Caco-2 (cell line): ENCODE data around the gene CRP. TPM values are rescaled to one million over a fixed set of nuclear protein-coding genes. Genes with fewer than 3 reads are reported as not detected.

Experiments used
- BruUV-seq: library from RNA; stranded (reverse); fragments of 400-500 nt; replicated peaks from 2 replicates; lab custom pipeline; 2021; lab: Mats Ljungman, UMichigan
- CTCF ChIA-PET: fragments of 300-600 bp; sonication (Branson Sonifier 250); formaldehyde crosslinking; loops from one replicate; lab custom pipeline; 2022; ENCODE audit warnings: antibody characterized with exemption; lab: Charles Lee
- POLR2A ChIA-PET: fragments of 300-600 bp; sonication (Branson Sonifier 250); formaldehyde crosslinking; loops from one replicate; lab custom pipeline; 2022; ENCODE audit warnings: antibody characterized with exemption; lab: Charles Lee
- DNase-seq, 2 experiments: peaks; one replicate each; pipeline versions ENCODE4 v3.0.0 to v3.0.0-alpha.2; 2020 to 2022
- H3K27me3 ChIP-seq: replicated peaks from 2 replicates; pipeline ENCODE4 v1.6.0; 2011; ENCODE audit warnings: low read length; ENCODE audit not compliant: control insufficient read depth, insufficient read depth
- H3K36me3 ChIP-seq: 2 replicates; pipeline ENCODE4 v1.5.1; 2011; ENCODE audit warnings: low read length; ENCODE audit not compliant: control insufficient read depth, insufficient read depth
- H3K4me1 ChIP-seq: fragments of 250-450 bp; sonication (Bioruptor Pico); 2 replicates; pipeline ENCODE4 v1.5.1; 2020; ENCODE audit warnings: mild to moderate bottlenecking
- H3K4me3 ChIP-seq: 2 replicates; pipeline ENCODE4 v1.5.1; 2011; ENCODE audit warnings: low read depth, mild to moderate bottlenecking, control low read depth, low read length
- H3K9me3 ChIP-seq: fragments of 250-450 bp; sonication (Bioruptor Pico); 2 replicates; pipeline ENCODE4 v1.5.1; 2020; ENCODE audit warnings: mild to moderate bottlenecking, moderate library complexity
- H3K27ac Mint-ChIP-seq: one replicate; pipeline ENCODE4 v1.8.0; 2022; ENCODE audit warnings: mixed read lengths; ENCODE audit not compliant: unreplicated experiment
- H3K27me3 Mint-ChIP-seq: one replicate; pipeline ENCODE4 v1.8.0; 2022; ENCODE audit warnings: mixed read lengths; ENCODE audit not compliant: insufficient read depth, unreplicated experiment
- H3K36me3 Mint-ChIP-seq: one replicate; pipeline ENCODE4 v1.8.0; 2022; ENCODE audit warnings: mild to moderate bottlenecking, mixed read lengths; ENCODE audit not compliant: insufficient read depth, unreplicated experiment
- H3K4me1 Mint-ChIP-seq: one replicate; pipeline ENCODE4 v1.8.0; 2022; ENCODE audit warnings: low read depth, mixed read lengths; ENCODE audit not compliant: unreplicated experiment
- H3K4me3 Mint-ChIP-seq: one replicate; pipeline ENCODE4 v1.8.0; 2022; ENCODE audit warnings: mild to moderate bottlenecking, moderate library complexity, mixed read lengths; ENCODE audit not compliant: unreplicated experiment
- H3K9me3 Mint-ChIP-seq: one replicate; pipeline ENCODE4 v1.8.0; 2022; ENCODE audit warnings: mixed read lengths; ENCODE audit not compliant: unreplicated experiment
- CTCF ChIP-seq, 2 experiments: fragments of 200-600 bp in 1 of 2; IDR thresholded peaks; 1 replicate in 1 of 2; 2 replicates in 1 of 2; pipeline versions ENCODE4 v1.5.1 to v1.8.0; 2011 to 2022; ENCODE audit warnings: antibody characterized with exemption in 1 of 2, control low read depth in 1 of 2, inconsistent platforms in 1 of 2, low read depth in 1 of 2, low read length in 1 of 2, mild to moderate bottlenecking in 1 of 2, moderate library complexity in 1 of 2; ENCODE audit not compliant: insufficient read depth in 1 of 2, severe bottlenecking in 1 of 2, unreplicated experiment in 1 of 2
- intact Hi-C: fragments of 100-400 bp; cut with micrococcal nuclease; formaldehyde crosslinking; loops from one replicate; pipeline ENCODE4 v1.10.0; 2022; ENCODE audit not compliant: unreplicated experiment
- total RNA-seq: library from RNA; stranded (reverse); gene quantifications from 2 replicates; pipeline ENCODE4 v1.2.3, GENCODE V29; 2022

Gene CRP
- total RNA-seq, 1 experiment from 2014 or later: not detected

GRCh38 chr1:159751031-159751430 lies 36.6 kb upstream of the CRP start:
- Histone ChIP-seq H3K9me3 (no peaks in the 10 kb centered on the region), H3K36me3 (no peaks in the 10 kb centered on the region), H3K4me1 (no peaks in the 10 kb centered on the region), H3K27me3 (no peaks in the 10 kb centered on the region), H3K4me3 (no peak overlapping the region)
- H3K4me3 Mint-ChIP-seq: no peak overlapping the region
- POLR2A ChIA-PET: no interaction called here
- peaks cover 3% of the 10 kb centered on the region for H3K27me3 Mint-ChIP-seq
- H3K9me3 Mint-ChIP-seq: no peaks in the 10 kb centered on the region
- BruUV-seq: no TSS peak
- CTCF ChIA-PET: no interaction called here
- intact Hi-C loops: no loop called here
- H3K4me1 Mint-ChIP-seq: no peaks in the 10 kb centered on the region
- H3K36me3 Mint-ChIP-seq: no peaks in the 10 kb centered on the region
- no peak overlapping the region for H3K27ac Mint-ChIP-seq
- TF ChIP-seq CTCF (IDR thresholded peaks at IDR 0.05; ENCODE audit: insufficient read depth in 1 of 2, low read depth in 1 of 2, low read length in 1 of 2, severe bottlenecking in 1 of 2, unreplicated experiment in 1 of 2): no peak
- DNase-seq: no peak

DNA sequence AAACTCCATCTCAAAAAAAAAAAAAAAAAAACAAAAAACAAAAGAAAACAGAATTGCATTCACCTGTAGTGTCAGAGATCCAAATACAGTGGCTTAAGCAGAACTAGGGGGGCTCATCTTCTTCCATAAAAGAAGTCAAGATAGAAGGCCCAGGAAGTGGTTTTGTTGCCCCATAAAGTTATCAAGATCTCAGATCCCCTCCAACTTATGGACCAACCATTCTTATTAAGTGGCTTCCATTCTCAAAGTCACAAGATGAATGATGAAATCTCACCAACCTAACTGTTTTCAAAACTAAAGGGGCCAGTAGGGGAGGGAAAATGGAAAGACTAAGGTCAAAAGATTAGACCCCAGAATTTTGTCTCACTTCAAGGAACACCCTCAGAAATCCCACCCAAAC lies 36.2 kb upstream of the CRP start:
- no peaks in the 10 kb centered on the region for H3K9me3 Mint-ChIP-seq
- H3K4me1 Mint-ChIP-seq: no peaks in the 10 kb centered on the region
- no TSS peak for BruUV-seq
- no peaks in the 10 kb centered on the region for H3K27me3 ChIP-seq
- ChIA-PET POLR2A (no interaction called here), CTCF (no interaction called here)
- DNase-seq: no peak
- no peaks in the 10 kb centered on the region for H3K9me3 ChIP-seq
- H3K4me3 ChIP-seq: no peak overlapping the region
- H3K36me3 Mint-ChIP-seq: no peaks in the 10 kb centered on the region
- intact Hi-C loops: no loop called here
- H3K36me3 ChIP-seq: no peaks in the 10 kb centered on the region
- peaks cover 3% of the 10 kb centered on the region for H3K27me3 Mint-ChIP-seq
- TF ChIP-seq CTCF (IDR thresholded peaks at IDR 0.05; ENCODE audit: insufficient read depth in 1 of 2, low read depth in 1 of 2, low read length in 1 of 2, severe bottlenecking in 1 of 2, unreplicated experiment in 1 of 2): no peak
- H3K27ac Mint-ChIP-seq: no peak overlapping the region
- no peaks in the 10 kb centered on the region for H3K4me1 ChIP-seq
- H3K4me3 Mint-ChIP-seq: no peak overlapping the region

- TF ChIP-seq CTCF (IDR thresholded peaks at IDR 0.05; ENCODE audit: insufficient read depth in 1 of 2, low read depth in 1 of 2, low read length in 1 of 2, severe bottlenecking in 1 of 2, unreplicated experiment in 1 of 2): no peak
- H3K9me3 Mint-ChIP-seq: no peaks in the 10 kb centered on the region
- H3K4me3 Mint-ChIP-seq: no peak overlapping the region
- Histone ChIP-seq H3K4me1 (no peaks in the 10 kb centered on the region), H3K36me3 (no peaks in the 10 kb centered on the region), H3K27me3 (no peaks in the 10 kb centered on the region), H3K9me3 (no peaks in the 10 kb centered on the region), H3K4me3 (no peak overlapping the region)
- H3K4me1 Mint-ChIP-seq: no peaks in the 10 kb centered on the region
- no peak overlapping the region for H3K27ac Mint-ChIP-seq
- intact Hi-C loops: no loop called here
- H3K27me3 Mint-ChIP-seq: peaks cover 3% of the 10 kb centered on the region
- CTCF ChIA-PET: no interaction called here
- BruUV-seq: no TSS peak
- H3K36me3 Mint-ChIP-seq: no peaks in the 10 kb centered on the region
- DNase-seq: no peak
- POLR2A ChIA-PET: no interaction called here
These were observed 35.2 kb upstream of the CRP start for GRCh38 chr1:159749630-159750029.
